Keratinocyte (primary cell): ENCODE data around the gene SMG6.
A peak's percentile ranks its signal among the peaks of the same experiment; 100 is the strongest.

Experiments used
- EZH2 ChIP-seq: IDR thresholded peaks from one replicate; pipeline ENCODE4 v1.6.1; 2012; ENCODE audit warnings: inconsistent platforms, mild to moderate bottlenecking, low read length, moderate library complexity
- TF ChIP-seq, protein P1 (sequence below), 3 experiments: IDR thresholded peaks in 1 of 3; conservative IDR thresholded peaks in 1 of 3; optimal IDR thresholded peaks in 1 of 3; 2 replicates in 2 of 3; 3 replicates in 1 of 3; pipeline versions ENCODE3 to v1.5.1; 2011; ENCODE audit warnings: low read length in 3 of 3, mild to moderate bottlenecking in 3 of 3, moderate library complexity in 2 of 3, control low read depth in 1 of 3, inconsistent platforms in 1 of 3; ENCODE audit not compliant: insufficient read depth in 2 of 3; ENCODE audit errors: extremely low read depth in 1 of 3

DNA sequence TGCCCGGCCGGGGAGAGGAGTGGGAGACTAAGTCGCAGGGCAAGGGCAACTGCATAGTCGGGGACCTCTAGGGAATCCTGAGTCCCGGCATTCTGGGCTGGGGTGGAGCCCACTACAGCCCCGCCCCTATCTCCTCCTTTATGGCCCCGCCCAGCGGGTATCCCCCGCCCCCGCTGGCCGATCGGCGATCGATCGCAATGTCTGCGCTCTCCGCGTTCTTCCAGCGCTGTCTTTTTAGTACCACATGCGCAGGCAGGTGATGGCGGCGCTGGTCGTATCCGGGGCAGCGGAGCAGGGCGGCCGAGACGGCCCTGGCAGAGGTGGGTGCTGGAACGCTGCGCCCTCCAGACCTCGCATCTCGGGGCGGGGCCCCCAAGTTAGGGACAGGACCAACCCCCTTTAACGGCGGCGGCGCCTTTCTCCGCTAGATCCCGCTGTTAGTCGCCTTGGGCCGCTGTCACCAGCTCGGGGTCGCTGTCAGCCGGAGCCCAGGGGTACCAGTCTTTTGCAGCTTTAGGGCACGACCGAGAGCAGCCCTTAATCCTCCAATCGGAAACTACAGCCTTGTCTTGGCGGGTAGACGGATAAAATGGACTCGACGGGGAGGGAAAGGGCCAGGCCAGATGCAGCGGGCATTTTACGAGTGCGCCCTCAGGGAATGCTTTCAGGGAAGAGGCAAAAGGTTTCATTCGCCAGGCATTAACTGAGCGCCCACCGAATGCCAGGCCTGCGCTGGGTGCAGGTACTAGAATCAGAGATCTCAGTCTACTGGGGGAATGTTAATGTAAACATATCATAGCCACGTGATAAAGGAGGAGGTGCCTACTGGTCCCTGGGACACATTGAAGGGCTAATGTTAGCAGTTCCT lies 273.4 kb downstream of the SMG6 start, which contains the start of gene DPH1:
- TF ChIP-seq, protein P1, sequence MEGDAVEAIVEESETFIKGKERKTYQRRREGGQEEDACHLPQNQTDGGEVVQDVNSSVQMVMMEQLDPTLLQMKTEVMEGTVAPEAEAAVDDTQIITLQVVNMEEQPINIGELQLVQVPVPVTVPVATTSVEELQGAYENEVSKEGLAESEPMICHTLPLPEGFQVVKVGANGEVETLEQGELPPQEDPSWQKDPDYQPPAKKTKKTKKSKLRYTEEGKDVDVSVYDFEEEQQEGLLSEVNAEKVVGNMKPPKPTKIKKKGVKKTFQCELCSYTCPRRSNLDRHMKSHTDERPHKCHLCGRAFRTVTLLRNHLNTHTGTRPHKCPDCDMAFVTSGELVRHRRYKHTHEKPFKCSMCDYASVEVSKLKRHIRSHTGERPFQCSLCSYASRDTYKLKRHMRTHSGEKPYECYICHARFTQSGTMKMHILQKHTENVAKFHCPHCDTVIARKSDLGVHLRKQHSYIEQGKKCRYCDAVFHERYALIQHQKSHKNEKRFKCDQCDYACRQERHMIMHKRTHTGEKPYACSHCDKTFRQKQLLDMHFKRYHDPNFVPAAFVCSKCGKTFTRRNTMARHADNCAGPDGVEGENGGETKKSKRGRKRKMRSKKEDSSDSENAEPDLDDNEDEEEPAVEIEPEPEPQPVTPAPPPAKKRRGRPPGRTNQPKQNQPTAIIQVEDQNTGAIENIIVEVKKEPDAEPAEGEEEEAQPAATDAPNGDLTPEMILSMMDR (optimal IDR thresholded peaks at IDR 0.05 in 1 of 3, IDR thresholded peaks at IDR 0.05 in 1 of 3, conservative IDR thresholded peaks at IDR 0.05 in 1 of 3; ENCODE audit: extremely low read depth in 1 of 3, insufficient read depth in 2 of 3, low read length in 3 of 3) = peak in 1 of 3 experiments; percentile 60
- TF ChIP-seq EZH2 = no peak
